SK-N-SH (cell line): Measurements from ENCODE around the gene RASGRP4. TPM values are rescaled to one million over a fixed set of nuclear protein-coding genes. Genes with fewer than 3 reads are reported as not detected.
A peak's percentile ranks its signal among the peaks of the same experiment; 100 is the strongest.

Experiments used
- CTCF ChIA-PET: fragments of 300-600, 350-600 bp; formaldehyde crosslinking; extraction: SDS; loops from one replicate; lab custom pipeline; 2021; lab: Yijun Ruan, JAX
- POLR2A ChIA-PET: fragments of 350-600 bp; sonication (Branson Sonifier 250); formaldehyde crosslinking; extraction: SDS; loops from one replicate; lab custom pipeline; 2020; ENCODE audit warnings: antibody characterized with exemption, inconsistent platforms; lab: Yijun Ruan, JAX
- DNase-seq: peaks from one replicate; pipeline ENCODE4 v3.0.0; 2012
- H2AFZ ChIP-seq: fragments of 200-600 bp; sonication (generic); 2 replicates; pipeline ENCODE4 v1.8.1; 2016; ENCODE audit warnings: antibody characterized with exemption, mild to moderate bottlenecking, low read depth
- H3F3A ChIP-seq: fragments of 200-600 bp; sonication (generic); replicated peaks from 2 replicates; pipeline ENCODE3; 2016; ENCODE audit warnings: antibody characterized with exemption, mild to moderate bottlenecking; ENCODE audit not compliant: insufficient read depth
- H3K27ac ChIP-seq, 2 experiments: fragments of 200-500 bp in 1 of 2; fragments of 200-600 bp in 1 of 2; sonication (Bioruptor generic) in 1 of 2; sonication (generic), shearing (Covaris generic) in 1 of 2; 2 replicates each; pipeline versions ENCODE4 v1.5.1 to v1.6.1; 2014 to 2016; ENCODE audit warnings: low read depth in 2 of 2, inconsistent platforms in 1 of 2, low read length in 1 of 2, mild to moderate bottlenecking in 1 of 2, mixed read lengths in 1 of 2
- H3K27me3 ChIP-seq: fragments of 200-600 bp; sonication (generic), shearing (Covaris generic); 2 replicates; pipeline ENCODE4 v1.6.1; 2016; ENCODE audit warnings: mixed run types; ENCODE audit not compliant: insufficient read depth
- H3K36me3 ChIP-seq, 2 experiments: fragments of 200-500 bp in 1 of 2; fragments of 200-600 bp in 1 of 2; sonication (Bioruptor generic) in 1 of 2; sonication (generic) in 1 of 2; replicated peaks in 1 of 2; 2 replicates each; pipeline versions ENCODE3 to v1.5.1; 2014 to 2016; ENCODE audit warnings: low read length in 1 of 2, mild to moderate bottlenecking in 1 of 2; ENCODE audit not compliant: insufficient read depth in 2 of 2, control insufficient read depth in 1 of 2
- H3K4me1 ChIP-seq, 2 experiments: fragments of 200-500 bp in 1 of 2; fragments of 200-600 bp in 1 of 2; sonication (Bioruptor generic) in 1 of 2; sonication (generic), shearing (Covaris generic) in 1 of 2; 2 replicates each; pipeline versions ENCODE4 v1.5.1 to v1.6.1; 2014 to 2016; ENCODE audit warnings: low read depth in 1 of 2, low read length in 1 of 2, mixed run types in 1 of 2; ENCODE audit not compliant: insufficient read depth in 2 of 2, control insufficient read depth in 1 of 2
- H3K4me2 ChIP-seq: fragments of 200-600 bp; sonication (generic), shearing (Covaris generic); 2 replicates; pipeline ENCODE4 v1.6.1; 2017; ENCODE audit warnings: mixed run types
- H3K4me3 ChIP-seq, 2 experiments: fragments of 200-500 bp in 1 of 2; fragments of 200-600 bp in 1 of 2; sonication (Bioruptor generic) in 1 of 2; sonication (generic), shearing (Covaris generic) in 1 of 2; 2 replicates each; pipeline versions ENCODE4 v1.5.1 to v1.8.1; 2014 to 2016; ENCODE audit warnings: low read depth in 2 of 2, inconsistent platforms in 1 of 2, low read length in 1 of 2, mild to moderate bottlenecking in 1 of 2, mixed read lengths in 1 of 2, moderate library complexity in 1 of 2
- H3K79me2 ChIP-seq: fragments of 200-600 bp; sonication (generic); 2 replicates; pipeline ENCODE4 v1.8.1; 2017; ENCODE audit warnings: mild to moderate bottlenecking; ENCODE audit not compliant: insufficient read depth
- H3K9ac ChIP-seq: fragments of 200-600 bp; sonication (generic); 2 replicates; pipeline ENCODE4 v1.6.1; 2017; ENCODE audit warnings: mixed run types
- H3K9me2 ChIP-seq: fragments of 200-600 bp; sonication (generic); 2 replicates; pipeline ENCODE4 v1.6.1; 2017; ENCODE audit warnings: mixed run types
- H3K9me3 ChIP-seq: fragments of 200-600 bp; sonication (generic); 2 replicates; pipeline ENCODE4 v1.6.1; 2017; ENCODE audit warnings: mixed run types, mild to moderate bottlenecking, moderate library complexity
- H4K20me1 ChIP-seq: fragments of 200-600 bp; sonication (generic); 2 replicates; pipeline ENCODE4 v1.6.1; 2017; ENCODE audit warnings: mild to moderate bottlenecking, mixed run types; ENCODE audit not compliant: insufficient read depth
- MXI1 ChIP-seq: IDR thresholded peaks from 2 replicates; pipeline ENCODE4 v1.6.1; 2012; ENCODE audit warnings: mild to moderate bottlenecking, low read depth, low read length, improper control_type of control experiment
- POLR2AphosphoS5 ChIP-seq: IDR thresholded peaks from 2 replicates; pipeline ENCODE4 v1.6.1; 2012; ENCODE audit warnings: low read depth, low read length
- SIN3A ChIP-seq: IDR thresholded peaks from 2 replicates; pipeline ENCODE4 v1.6.1; 2012; ENCODE audit warnings: low read depth, mild to moderate bottlenecking, low read length, moderate library complexity, borderline replicate concordance
- TCF12 ChIP-seq: IDR thresholded peaks from 2 replicates; pipeline ENCODE4 v1.4.0; 2012
- TEAD4 ChIP-seq: IDR thresholded peaks from 2 replicates; pipeline ENCODE4 v1.4.0; 2012; ENCODE audit warnings: mild to moderate bottlenecking, borderline replicate concordance; ENCODE audit not compliant: insufficient read depth
- USF1 ChIP-seq: IDR thresholded peaks from 2 replicates; pipeline ENCODE4 v1.4.0; 2012; ENCODE audit warnings: low read depth, borderline replicate concordance
- WGBS: methylation state at CpG from one replicate; pipeline ENCODE4 v1.1.6; 2017; ENCODE audit warnings: low lambda C conversion rate; 5-methylcytosine and 5-hydroxymethylcytosine counted together
- polyA plus RNA-seq, 3 experiments: library from polyadenylated mRNA; depleted of rRNA; stranded (reverse); fragments of >200 nt; gene quantifications; 2 replicates each; pipeline ENCODE4 v1.2.3, GENCODE V29; 2012
- TF ChIP-seq, protein P1 (sequence below): IDR thresholded peaks from 2 replicates; pipeline ENCODE4; 2012
- TF ChIP-seq, protein P2 (sequence below): IDR thresholded peaks from 2 replicates; pipeline ENCODE4 v1.6.1; 2012; ENCODE audit warnings: mild to moderate bottlenecking, low read depth, low read length, moderate library complexity

Gene RASGRP4
- polyA plus RNA-seq, 1 of the 3 experiments (the other 2 are of a cell fraction): not detected

DNA sequence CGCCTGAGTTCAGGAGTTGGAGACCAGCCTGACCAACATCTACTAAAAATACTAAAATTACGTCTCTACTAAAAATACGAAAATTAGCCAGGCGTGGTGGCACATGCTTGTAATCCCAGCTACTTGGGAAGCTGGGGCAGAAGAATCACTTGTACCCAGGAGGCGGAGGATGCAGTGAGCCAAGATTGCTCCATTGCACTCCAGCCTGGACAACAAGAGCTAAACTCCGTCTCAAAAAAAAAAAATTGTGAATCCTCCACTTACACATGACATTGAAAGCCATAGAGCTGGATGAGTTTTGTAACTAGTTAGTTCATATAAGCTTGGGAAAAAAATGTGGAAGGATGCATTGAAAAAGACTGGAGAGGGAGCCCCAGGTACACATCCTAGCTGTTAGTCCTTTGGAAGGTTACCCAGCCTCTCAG lies 52.1 kb downstream of the RASGRP4 start:
- Histone ChIP-seq H3K27me3 (no peaks in the 10 kb centered on the region), H3F3A (no peaks in the 10 kb centered on the region), H2AFZ (peak overlapping the region; percentile 97), H3K9me2 (no peaks in the 10 kb centered on the region), H3K27ac (peak overlapping the region; percentile 51 to 87), H3K36me3 (peaks cover 4 to 13% of the 10 kb centered on the region in 2 experiments), H3K9ac (peak overlapping the region; percentile 33; the same call in 1 of the 2 replicates), H4K20me1 (peaks cover 24% of the 10 kb centered on the region), H3K9me3 (no peaks in the 10 kb centered on the region), H3K79me2 (peaks cover 42% of the 10 kb centered on the region), H3K4me2 (peak overlapping the region; percentile 83), H3K4me1 (peaks cover 6 to 14% of the 10 kb centered on the region in 2 experiments; a peak in 3 of 4 replicates), H3K4me3 (peak overlapping the region; percentile 39 to 91)
- POLR2A ChIA-PET: interaction anchor here (0.6 to 3.6 kb wide), 11 partner anchors 11 to 1062 kb away, joined by 3 to 29 read pairs (median 4); partner anchors contain the start of genes CATSPERG, EIF3K, GGN and RPS16
- DNase-seq: no peak
- CTCF ChIA-PET: interaction anchor here (0.6 to 1.9 kb wide), 11 partner anchors 11 to 472 kb away, joined by 3 to 12 read pairs (median 3); partner anchors contain the start of genes CATSPERG and FAM98C
- WGBS: 77% methylated on average over 6 of the region's 6 CpGs
- TF ChIP-seq MXI1 (no peak), SIN3A (no peak), TCF12 (no peak), POLR2AphosphoS5 (no peak)
- TF ChIP-seq, protein P1, sequence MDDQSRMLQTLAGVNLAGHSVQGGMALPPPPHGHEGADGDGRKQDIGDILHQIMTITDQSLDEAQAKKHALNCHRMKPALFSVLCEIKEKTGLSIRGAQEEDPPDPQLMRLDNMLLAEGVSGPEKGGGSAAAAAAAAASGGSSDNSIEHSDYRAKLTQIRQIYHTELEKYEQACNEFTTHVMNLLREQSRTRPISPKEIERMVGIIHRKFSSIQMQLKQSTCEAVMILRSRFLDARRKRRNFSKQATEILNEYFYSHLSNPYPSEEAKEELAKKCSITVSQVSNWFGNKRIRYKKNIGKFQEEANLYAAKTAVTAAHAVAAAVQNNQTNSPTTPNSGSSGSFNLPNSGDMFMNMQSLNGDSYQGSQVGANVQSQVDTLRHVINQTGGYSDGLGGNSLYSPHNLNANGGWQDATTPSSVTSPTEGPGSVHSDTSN: no peak

- H3K9me3 ChIP-seq: no peaks in the 10 kb centered on the region
- H3F3A ChIP-seq: no peaks in the 10 kb centered on the region
- no peak for DNase-seq
- H3K36me3 ChIP-seq: no peaks in the 10 kb centered on the region
- H3K27me3 ChIP-seq: no peaks in the 10 kb centered on the region
- H3K4me1 ChIP-seq: peaks cover 2 to 6% of the 10 kb centered on the region in 2 experiments; a peak in 3 of 4 replicates
- no peak overlapping the region for H3K9ac ChIP-seq
- H3K4me2 ChIP-seq: no peak overlapping the region
- H3K27ac ChIP-seq: no peak overlapping the region
- ChIA-PET POLR2A (no interaction called here), CTCF (interaction anchor here (0.6 kb wide), 1 partner anchor 32 kb away, joined by 3 read pairs; the partner anchor contains the start of gene FAM98C)
- no peak overlapping the region for H2AFZ ChIP-seq
- H4K20me1 ChIP-seq: peaks cover 7% of the 10 kb centered on the region
- H3K4me3 ChIP-seq: no peak overlapping the region
- peaks cover 14% of the 10 kb centered on the region for H3K79me2 ChIP-seq
- no peaks in the 10 kb centered on the region for H3K9me2 ChIP-seq
- no peak for TF ChIP-seq USF1
- TF ChIP-seq, protein P2, sequence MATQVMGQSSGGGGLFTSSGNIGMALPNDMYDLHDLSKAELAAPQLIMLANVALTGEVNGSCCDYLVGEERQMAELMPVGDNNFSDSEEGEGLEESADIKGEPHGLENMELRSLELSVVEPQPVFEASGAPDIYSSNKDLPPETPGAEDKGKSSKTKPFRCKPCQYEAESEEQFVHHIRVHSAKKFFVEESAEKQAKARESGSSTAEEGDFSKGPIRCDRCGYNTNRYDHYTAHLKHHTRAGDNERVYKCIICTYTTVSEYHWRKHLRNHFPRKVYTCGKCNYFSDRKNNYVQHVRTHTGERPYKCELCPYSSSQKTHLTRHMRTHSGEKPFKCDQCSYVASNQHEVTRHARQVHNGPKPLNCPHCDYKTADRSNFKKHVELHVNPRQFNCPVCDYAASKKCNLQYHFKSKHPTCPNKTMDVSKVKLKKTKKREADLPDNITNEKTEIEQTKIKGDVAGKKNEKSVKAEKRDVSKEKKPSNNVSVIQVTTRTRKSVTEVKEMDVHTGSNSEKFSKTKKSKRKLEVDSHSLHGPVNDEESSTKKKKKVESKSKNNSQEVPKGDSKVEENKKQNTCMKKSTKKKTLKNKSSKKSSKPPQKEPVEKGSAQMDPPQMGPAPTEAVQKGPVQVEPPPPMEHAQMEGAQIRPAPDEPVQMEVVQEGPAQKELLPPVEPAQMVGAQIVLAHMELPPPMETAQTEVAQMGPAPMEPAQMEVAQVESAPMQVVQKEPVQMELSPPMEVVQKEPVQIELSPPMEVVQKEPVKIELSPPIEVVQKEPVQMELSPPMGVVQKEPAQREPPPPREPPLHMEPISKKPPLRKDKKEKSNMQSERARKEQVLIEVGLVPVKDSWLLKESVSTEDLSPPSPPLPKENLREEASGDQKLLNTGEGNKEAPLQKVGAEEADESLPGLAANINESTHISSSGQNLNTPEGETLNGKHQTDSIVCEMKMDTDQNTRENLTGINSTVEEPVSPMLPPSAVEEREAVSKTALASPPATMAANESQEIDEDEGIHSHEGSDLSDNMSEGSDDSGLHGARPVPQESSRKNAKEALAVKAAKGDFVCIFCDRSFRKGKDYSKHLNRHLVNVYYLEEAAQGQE: no peak
- TF ChIP-seq TEAD4: no peak
- TF ChIP-seq, all 33 proteins: peak for 0
- WGBS: 64% methylated on average over 6 of the region's 6 CpGs
Observed at GRCh38 chr19:38371081-38371480, 54.9 kb downstream of the RASGRP4 start.
